Hematopoietic multipotent progenitor cell treated with erythropoietin and hydrocortisone succinate and interleukin-3 and kit ligand, for 15 days (in vitro differentiated cells): Measurements from ENCODE around the gene ITGB2.

Source experiments
- DNase-seq: peaks from one replicate; pipeline ENCODE4 v3.0.0-alpha.2; 2015; ENCODE audit warnings: low spot score

ITGB2 gene

DNA sequence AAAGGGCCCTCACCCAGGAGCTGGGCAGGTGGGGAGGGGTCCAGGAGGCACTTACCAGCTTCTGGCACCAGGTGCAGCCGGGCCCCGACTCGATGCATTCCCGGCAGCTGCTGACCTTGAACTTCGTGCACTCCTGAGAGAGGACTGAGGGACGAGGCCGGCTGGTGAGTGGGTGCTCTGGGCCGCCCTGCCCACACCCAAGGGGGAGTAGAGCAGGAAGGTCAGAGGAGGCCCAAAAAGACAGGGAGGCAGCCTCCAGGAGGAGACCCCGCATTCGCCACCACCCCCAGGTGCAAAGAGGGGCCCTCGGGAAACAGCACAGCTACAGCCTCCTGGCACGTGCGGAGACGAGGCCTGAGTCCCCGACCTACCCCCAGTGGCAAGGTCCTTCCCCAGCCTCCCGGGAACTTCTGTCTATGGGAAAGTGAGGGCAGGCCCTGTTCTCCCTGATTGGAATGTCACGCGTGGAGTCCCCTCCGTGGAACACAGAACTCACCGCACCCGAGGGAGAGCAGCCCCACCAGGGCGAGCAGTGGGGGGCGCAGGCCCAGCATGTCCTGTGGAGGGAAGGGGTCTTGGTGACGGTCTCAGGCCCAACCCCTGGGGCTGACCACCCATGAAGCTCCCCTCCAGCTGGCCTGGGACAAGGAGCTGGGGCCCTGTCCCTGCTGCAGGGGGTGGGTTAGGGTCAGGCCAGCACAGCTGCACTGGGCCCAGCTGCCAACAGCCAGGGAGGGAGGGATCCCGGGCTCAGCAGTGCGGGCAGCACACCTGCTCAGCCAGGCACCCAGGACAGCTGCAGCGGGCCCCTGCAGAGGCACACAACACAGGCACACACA, 10.3 kb downstream of the ITGB2 start:
- no peak for DNase-seq

DNA sequence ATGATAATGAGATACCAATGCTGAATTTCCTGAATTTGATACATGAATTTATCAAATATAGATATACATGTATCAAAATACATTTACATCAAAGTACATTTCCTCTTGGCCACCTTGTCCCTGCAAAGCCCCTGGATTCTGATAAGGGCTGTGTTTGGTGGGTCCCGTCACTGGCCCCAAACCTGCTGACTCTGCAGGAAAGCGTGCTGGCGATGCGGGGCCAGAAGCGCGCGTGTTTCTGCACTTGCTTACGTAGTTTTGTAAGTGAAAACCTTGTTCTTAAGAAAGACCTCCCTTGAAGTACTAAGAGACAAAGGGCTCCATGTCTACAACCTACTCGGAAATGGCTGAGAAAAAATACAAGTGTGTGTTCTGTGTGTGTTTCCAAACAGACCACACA, 11.0 kb downstream of the ITGB2 start:
- DNase-seq = no peak

DNA sequence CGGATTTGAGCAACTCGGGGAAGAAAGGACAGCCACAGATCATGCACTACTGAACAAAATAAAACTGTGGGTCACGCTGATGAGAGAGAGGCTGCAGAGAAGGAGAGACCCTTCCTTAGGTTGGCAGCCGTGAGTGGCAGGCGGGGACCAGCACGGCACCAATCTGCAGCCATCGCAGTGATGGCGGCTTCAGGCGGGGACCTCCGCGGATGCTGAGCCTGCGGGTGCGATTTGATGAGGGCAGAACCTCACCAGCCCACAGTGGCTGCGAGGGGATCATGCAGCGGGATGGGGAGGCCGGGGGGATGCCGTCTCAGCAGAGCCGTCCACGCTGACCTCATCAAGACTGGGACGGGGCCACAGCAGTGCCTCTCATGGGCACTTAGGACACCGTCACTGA, 11.8 kb downstream of the ITGB2 start:
- DNase-seq = no peak

DNA sequence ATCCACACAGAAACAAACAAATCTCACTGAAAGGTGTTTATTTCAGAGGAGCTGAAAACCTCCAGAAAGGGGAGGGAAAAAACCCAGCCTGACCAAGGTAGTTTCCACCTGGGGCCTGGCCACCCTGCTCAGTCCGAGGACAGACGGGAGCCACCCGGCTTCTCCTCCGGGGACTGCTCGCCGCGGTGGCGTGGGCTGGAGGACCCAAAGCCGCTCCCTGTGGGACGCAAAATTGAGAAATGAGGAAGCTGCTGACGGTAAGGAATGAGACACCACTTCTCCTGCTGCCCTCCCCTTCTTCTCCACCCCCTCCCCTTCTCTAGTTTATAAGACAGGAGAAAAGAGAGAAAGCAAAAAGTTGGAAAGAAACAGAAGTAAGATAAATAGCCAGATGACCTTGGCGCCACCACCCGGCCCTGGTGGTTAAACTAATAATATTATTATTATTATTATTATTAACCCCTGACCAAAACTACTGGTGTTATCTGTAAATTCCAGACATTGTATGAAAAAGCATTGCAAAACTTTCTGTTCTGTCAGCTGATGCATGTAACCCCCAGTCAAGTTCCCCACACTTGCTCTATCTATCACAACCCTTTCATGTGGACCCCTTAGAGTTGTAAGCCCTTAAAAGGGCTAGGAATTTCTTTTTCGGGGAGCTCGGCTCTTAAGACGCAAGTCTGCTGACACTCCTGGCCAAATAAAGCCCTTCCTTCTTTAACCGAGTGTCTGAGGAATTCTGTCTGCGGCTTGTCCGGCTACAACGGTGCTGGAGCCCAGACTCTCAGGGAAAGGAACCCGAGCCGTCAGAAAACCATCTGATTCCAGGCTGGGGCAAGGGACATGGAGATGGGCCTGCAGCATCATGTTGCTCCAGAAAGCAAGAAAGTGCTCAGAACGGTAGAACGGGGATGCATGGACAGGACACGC, 12.5 kb downstream of the ITGB2 start:
- no peak for DNase-seq

DNA sequence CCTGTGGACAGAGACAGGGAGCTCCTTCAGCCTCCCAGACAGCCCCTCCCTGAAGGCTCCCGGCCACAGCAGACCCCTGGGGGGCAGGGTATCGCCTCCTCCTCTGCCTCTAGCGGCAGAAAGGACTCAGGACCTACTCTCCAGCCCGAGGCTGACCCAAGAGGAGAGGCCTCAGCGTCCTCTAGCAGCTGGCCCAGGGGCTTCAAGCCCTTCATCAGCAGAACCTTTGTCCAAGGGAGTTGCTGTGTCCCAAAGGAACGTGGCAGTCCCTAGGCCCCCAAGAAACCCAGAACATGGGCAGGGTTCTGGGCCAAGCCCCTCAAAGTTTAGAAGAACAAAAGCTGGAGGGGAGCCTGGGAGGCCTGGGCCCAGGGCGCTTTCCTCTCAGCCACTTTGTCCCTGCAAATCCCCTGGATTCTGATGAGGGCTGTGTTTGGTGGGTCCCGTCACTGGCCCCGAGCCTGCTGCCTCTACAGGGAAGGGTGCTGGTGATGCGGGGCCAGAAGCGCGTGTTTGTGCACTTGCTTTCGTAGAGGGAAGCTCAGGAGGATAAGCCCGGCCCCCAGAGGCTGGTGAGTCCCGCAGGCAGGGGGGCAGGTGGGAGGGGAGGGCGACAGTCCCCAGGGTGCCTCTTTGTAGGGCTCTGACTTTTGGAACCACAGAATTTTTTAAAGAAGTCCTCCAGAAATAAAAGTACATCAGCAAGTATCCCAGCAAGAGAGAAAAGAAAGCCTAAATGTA, 13.3 kb downstream of the ITGB2 start:
- no peak for DNase-seq

DNA sequence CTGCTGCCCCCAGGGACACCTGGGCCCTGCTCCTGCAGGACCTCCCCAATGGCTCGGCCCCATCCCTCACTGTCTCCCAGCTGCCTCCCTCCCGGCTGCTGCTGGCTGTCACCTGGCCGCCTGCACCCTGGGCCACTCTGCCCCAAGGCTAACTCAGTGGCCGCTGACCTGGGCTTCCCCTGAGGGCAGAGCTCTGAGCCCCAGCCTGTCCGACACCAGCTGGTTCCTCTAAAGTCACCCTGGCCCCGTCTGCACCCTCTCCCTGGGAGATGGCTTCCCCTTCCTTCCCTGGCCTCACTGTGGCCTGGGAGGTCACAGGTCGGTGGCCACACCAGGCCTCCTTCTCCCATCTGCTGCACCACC, 15.0 kb downstream of the ITGB2 start:
- no peak for DNase-seq

DNA sequence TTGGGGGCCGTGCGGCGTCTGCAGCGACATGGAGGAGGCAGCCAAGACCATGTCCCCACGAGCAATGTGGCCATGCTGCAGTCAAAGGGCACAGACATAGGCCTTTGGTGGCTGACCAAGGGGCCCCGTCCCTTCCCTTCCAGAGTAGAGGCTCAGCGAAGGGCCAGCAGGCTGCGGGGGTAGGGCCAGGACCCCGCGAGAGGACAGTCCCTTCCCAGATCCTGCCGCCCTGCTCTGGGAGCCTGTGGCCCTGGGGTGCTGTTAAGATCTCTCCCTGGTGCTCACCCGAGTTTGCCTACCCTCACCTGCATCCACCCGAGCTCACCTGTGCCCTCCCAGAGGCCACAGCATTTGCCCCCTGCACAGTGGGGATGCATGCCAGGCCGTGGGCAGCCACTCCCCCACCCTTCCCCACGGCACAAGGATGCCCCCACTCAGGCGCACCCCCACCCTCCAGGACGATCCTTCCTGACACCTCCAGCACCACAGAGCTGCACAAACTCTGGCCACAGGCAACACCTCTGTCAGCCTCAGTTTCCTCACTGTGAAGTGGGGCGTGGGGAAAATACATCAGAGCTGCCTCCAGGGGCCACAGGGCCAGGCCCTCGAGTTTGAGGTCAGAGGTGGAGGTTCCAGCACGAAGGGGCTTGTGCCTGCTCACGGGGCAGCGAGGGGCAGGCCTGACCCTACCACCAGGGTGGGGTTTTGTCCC, 15.5 kb downstream of the ITGB2 start:
- DNase-seq = no peak

DNA sequence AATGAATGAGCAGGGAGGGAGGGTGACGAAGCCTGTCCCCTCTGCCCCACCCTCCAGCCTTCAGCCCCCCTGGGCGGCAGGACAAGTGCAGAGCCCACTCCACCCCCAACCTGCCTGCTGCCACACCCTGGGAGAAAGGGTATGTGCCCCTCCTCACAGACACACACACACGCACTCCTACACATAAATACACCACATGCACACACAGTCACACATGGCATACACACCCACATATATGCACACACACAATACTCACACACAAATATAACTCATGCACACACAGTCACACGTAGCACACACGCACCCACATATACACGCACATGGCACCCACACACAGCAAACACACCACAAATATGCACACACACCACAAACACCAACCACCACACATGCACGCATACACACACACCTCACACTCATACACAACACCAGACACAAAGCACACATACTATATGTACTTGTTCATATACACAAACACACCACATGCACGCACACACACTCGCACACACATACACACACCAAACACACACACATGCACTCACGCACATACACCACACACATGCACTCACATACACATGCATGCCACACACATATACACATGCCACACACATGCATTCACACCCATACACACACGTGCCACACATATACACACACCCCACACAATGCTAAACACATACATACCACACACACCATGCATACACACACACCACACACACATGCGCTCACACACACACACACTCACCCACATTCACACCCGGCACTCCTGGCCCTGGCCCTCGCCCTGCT, 16.4 kb downstream of the ITGB2 start:
- DNase-seq = no peak

DNA sequence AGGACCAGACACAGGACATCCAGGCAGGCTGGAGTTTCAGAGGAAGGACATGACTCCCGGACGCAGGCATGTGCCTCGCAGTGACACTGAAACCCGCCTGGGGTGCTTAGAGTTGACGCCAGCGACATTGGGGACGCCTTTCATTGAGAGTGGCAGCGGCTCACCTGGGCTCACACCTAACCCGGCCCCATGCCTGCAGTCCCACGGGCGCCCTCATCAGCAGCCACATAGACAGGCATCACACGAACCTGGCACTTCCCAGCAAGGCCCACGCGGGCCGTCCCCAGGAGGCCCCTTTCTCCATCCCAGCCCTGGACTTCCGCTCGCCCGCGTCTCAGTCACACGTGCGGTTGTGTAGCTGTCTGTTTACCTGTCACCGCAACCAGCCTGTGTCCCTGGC, 17.0 kb downstream of the ITGB2 start:
- DNase-seq = no peak

DNA sequence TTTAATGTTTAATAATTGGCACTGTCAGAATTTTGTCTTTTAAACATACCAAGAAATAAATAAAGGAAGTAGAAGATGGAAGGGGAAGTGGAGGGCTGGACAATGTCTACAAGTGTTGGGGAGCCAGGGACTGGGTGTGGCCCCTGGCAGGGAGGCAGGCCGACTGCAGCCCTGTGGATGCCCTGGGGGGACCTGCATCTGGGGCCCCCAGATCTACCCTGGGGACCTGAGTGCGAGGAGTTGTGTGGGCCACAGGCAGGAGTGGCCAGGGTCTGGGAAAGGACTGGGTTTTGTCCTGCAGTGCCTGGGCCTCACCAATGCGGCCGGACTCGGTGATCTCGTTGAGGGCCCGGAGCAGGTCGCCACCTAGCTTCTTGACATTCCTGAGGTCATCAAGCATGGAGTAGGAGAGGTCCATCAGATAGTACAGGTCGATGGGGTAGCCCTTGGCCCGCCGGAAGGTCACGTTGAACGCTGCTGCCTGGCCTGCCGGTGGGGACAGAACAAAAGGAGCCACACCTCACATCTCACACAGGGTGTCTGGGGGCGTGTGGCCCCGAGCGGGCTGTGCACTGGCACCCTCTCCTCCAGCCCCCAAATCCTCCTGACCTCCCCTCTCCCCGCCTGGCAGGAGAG, 17.5 kb downstream of the ITGB2 start:
- DNase-seq = no peak

DNA sequence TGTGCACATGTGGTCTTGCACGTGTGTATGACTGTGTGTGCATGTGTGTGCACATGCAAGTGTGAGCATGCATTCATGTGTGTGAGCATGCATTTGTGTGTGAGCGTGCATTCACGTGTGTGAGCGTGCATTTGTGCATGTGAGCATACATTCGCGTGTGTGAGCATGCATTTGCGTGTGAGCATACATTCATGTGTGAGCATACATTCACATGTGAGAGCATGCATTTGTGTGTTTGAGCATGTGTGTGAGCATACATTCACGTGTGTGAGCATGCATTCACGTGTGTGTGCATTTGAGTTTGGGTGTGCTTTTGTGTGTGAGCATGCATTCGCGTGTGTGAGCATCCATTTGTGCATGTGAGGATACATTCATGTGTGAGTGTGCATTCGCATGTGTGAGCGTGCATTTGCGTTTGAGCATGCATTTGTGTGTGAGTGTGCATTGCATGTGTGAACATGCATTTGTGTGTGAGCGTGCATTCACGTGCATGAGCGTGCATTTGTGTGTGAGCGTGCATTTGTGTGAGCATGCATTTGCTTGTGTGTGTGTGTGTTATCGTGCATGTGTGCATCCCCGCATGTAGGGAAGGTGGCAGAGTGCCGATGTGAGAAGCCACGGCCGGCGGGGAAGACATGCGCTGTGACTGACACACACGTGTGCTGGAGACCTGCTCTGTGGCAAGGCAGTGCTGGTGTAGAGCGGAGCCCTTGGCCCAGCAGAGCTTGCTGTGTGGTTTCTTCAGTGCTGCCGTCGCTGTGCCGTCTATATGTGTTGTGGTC, 18.2 kb downstream of the ITGB2 start:
- no peak for DNase-seq

DNA sequence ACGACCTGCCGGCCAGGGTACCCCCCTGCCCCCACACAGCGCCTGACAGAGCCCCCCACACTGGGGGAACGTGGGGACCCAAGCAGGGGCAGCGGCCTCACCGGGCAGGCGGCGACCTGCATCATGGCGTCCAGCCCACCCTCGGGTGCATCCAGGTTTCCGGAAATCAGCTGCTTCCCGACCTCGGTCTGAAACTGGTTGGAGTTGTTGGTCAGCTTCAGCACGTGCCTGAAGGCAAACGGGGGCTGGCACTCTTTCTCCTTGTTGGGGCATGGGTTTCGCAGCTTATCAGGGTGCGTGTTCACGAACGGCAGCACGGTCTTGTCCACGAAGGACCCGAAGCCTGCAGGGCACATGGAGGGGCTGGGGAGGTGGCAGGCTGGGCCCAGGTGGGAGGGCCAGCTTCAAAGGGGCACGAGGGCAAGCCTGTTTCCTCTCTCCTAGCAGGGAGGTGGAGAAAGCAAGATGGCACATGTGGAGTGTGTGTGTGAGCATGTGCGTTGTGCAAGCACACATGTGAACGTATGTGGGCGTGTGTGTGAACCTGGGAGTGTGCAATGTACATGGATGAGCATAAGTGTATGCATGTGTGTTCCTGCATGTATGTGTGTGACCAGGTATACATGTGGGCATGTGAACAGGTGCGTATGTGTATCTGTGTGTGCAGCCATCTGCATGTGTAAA, 19.2 kb downstream of the ITGB2 start:
- no peak for DNase-seq

DNA sequence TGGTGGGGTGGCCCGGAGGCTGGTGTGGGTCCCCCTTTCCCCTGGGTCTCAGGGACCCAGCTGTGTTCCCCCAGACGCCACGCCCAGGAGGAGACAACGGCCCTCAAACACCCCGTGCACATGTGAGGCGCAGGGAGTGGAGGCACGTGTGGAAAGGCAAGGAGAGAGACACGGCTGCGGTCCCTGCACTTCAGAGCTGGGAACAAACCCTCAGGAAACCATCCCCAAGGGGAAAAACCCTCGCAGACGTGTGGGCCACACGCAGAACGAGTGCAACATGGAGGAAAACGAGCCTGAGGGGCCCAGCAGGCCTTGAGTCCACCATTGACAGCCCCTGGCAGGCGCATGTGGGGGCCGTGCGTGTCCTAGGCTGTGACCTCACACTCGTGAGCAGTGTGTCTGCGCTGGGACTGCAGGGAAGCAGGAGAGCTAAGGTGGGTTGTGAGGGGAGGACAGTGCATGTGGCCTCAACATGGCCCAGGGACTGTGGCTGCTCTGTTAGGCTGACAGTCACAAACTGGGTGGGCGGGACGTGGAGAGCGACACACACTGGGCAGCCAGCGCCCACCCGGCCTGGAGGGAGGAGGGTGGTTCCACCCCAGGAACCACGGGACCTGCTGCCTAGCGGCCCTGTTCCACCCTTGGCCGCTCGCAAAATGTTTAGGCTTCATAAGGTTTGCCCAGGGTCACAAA, 20.0 kb downstream of the ITGB2 start:
- DNase-seq = no peak

DNA sequence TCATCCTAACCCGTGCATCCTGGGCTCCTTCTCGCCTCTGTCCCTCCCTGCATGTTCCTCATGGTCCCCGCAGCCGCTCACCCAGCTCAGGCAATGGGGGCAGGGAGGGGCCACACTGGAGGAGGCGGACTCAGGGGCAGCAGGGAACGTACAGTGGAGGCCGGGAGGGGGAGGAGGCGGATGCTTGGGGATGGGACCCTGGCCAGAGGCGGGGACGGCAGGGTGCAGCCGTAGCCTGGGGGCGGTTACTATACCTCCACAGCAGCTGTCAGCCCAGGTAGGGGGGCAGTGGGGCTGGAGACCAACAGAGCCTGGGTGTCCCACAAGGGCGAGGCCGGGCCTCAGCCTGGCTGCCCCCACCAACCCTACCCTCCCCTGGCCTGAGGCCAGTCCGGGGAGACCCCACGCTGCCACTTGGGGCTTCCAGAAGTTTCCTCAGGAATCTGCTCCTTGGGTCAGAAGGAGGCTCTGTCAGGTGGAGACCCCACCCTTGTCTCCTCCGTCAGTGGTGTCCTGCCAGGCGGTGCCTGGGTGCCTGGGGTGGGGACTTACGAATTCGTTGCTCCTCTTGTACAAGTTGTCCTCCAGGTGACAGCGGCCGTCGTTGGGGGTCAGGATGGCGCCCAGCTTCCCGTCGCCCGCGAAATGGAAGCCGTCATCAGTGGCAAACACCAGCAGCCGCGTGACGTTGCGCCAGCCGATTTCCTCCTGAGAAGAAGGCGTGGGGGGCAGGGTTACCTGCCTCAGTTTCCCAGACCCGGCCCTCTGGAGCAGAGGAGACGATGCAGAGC, 20.7 kb downstream of the ITGB2 start:
- DNase-seq = no peak

DNA sequence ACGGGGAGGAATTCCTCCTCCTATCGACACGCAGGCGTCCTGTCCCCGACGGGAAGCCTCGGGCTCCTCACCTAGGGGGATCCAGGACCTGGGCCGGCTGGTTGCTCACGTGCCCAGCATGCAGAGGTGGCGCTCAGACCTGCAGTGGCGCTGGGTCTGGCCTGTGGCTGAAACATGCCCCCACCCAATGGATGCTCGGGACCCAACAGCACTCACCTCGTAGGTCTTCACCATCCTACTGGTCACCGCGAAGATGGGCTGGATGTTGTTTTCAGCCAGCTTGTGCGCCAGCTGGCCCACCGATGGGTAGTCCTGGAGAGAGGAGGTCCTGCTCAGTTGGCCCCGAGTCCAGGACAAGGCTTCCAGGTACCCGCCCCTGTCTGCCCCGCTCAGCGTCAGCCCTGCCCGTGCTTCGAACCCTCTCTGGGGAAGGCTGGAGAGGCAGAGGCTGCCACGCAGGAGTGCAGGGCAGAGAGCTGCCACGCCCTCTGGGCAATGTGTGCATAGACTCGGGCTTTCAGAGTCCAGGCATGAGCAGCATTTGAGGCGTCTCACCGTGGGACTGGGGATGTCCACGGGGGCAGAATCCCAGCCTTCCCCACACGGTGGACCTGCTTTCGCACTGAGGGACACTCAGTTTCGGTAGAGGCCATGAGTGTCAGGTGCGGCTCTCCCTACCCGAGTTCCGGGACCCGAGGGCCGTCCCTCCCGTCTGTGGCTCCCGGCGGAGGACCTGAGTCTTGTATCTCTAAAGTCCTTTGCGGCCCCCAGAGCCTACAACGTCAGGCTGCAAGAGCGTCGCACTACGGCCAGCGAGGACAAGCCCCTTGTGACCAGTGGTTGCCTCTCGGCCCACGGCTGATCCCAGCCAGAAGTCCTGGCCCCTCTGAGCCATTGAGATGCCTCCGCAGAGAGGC, 21.6 kb downstream of the ITGB2 start:
- no peak for DNase-seq

DNA sequence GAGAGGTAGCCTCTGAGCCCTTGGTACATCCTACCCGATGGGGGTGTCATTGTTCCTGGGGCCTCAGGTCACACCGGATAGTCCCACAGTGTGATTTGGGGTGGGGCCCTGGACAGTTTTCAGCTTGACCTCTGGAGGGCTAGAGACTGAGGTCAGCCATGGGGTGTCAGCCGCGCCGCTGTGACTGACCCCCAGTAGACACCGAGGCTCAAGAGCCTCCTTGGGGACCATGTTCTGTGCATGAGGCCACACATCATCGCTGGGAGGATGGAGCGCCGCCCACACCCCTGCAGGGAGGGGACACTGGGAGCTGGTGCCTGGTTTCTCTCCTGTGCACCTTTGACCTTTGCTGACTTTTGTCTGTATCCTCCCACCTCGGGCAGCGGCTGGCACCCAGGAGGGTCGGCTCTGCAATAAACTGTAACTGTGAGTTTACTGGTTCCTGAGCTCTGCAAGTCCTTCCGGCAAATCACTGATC, 22.6 kb downstream of the ITGB2 start:
- DNase-seq = no peak
